CD4-positive, alpha-beta memory T cell (primary cell): ENCODE results near the gene KDM2A. TPM values are rescaled to one million over a fixed set of nuclear protein-coding genes. Genes with fewer than 3 reads are reported as not detected.

Experiments
- CTCF ChIA-PET: fragments of 350-600 bp; sonication (Branson Sonifier 250); formaldehyde crosslinking; loops from one replicate; lab custom pipeline; 2021; ENCODE audit warnings: inconsistent platforms; ENCODE audit not compliant: partially characterized antibody; lab: Charles Lee
- POLR2A ChIA-PET: fragments of 350-600 bp; sonication (Branson Sonifier 250); formaldehyde crosslinking; loops from one replicate; lab custom pipeline; 2021; ENCODE audit not compliant: partially characterized antibody; lab: Charles Lee
- DNase-seq, 5 donors: peaks; one replicate each; pipeline versions ENCODE4 v3.0.0 to v3.0.0-alpha.2; 2020 to 2022; ENCODE audit warnings: mixed read lengths in 1 of 5
- H3K27ac ChIP-seq: one replicate; pipeline ENCODE4 v1.7.0; 2013; ENCODE audit warnings: low read depth, low read length
- H3K27me3 ChIP-seq: 2 replicates; pipeline ENCODE4 v1.7.0; 2013; ENCODE audit warnings: mild to moderate bottlenecking, low read length, moderate library complexity; ENCODE audit not compliant: insufficient read depth
- H3K36me3 ChIP-seq: 2 replicates; pipeline ENCODE4 v1.7.0; 2013; ENCODE audit warnings: mild to moderate bottlenecking, low read length, moderate library complexity; ENCODE audit not compliant: insufficient read depth
- H3K4me1 ChIP-seq: 2 replicates; pipeline ENCODE4 v1.7.0; 2013; ENCODE audit warnings: mild to moderate bottlenecking, low read length, moderate library complexity; ENCODE audit not compliant: insufficient read depth
- H3K4me3 ChIP-seq, 2 donors: one replicate each; pipeline ENCODE4 v1.7.0; 2013; ENCODE audit warnings: low read length in 2 of 2, mild to moderate bottlenecking in 1 of 2
- H3K9me3 ChIP-seq, 2 donors: one replicate each; pipeline ENCODE4 v1.7.0; 2013; ENCODE audit warnings: low read length in 2 of 2, control low read depth in 1 of 2; ENCODE audit not compliant: control insufficient read depth in 1 of 2
- H3K27ac Mint-ChIP-seq, 7 donors: one replicate each; pipeline ENCODE4 v1.8.0; 2020 to 2021; ENCODE audit warnings: mixed read lengths in 7 of 7, mild to moderate bottlenecking in 6 of 7, inconsistent platforms in 3 of 7, moderate library complexity in 3 of 7
- H3K27me3 Mint-ChIP-seq, 2 donors: one replicate each; pipeline ENCODE4 v1.8.0; 2020 to 2021; ENCODE audit warnings: mixed read lengths in 2 of 2
- H3K36me3 Mint-ChIP-seq, 2 donors: one replicate each; pipeline ENCODE4 v1.8.0; 2020 to 2021; ENCODE audit warnings: mixed read lengths in 2 of 2, inconsistent platforms in 1 of 2, mild to moderate bottlenecking in 1 of 2
- H3K4me1 Mint-ChIP-seq, 4 donors: one replicate each; pipeline ENCODE4 v1.8.0; 2020 to 2021; ENCODE audit warnings: mixed read lengths in 4 of 4, mild to moderate bottlenecking in 1 of 4
- H3K4me3 Mint-ChIP-seq, 8 donors: one replicate each; pipeline ENCODE4 v1.8.0; 2020 to 2021; ENCODE audit warnings: mixed read lengths in 8 of 8, mild to moderate bottlenecking in 7 of 8, moderate library complexity in 6 of 8, inconsistent platforms in 3 of 8
- H3K9me3 Mint-ChIP-seq, 8 donors: one replicate each; pipeline ENCODE4 v1.8.0; 2020 to 2021; ENCODE audit warnings: mixed read lengths in 8 of 8, mild to moderate bottlenecking in 5 of 8, inconsistent platforms in 3 of 8, moderate library complexity in 1 of 8
- intact Hi-C: fragments of 100-400 bp; cut with micrococcal nuclease; formaldehyde crosslinking; loops from one replicate; pipeline ENCODE4 v1.15.1; 2023
- polyA plus RNA-seq, 2 donors: library from polyadenylated mRNA; unstranded; fragments of 300-500 nt; fragmentation: Illumina TruSeq; gene quantifications; one replicate each; pipeline ENCODE4 v1.2.3, GENCODE V29; 2021
- total RNA-seq, 2 experiments: library from RNA; stranded (reverse); gene quantifications; one replicate each; pipeline ENCODE4 v1.2.3, GENCODE V29; 2021

KDM2A gene
- total and polyA plus RNA-seq, 4 experiments from 2014 or later, result 14.0 to 200 (median 105) TPM

DNA sequence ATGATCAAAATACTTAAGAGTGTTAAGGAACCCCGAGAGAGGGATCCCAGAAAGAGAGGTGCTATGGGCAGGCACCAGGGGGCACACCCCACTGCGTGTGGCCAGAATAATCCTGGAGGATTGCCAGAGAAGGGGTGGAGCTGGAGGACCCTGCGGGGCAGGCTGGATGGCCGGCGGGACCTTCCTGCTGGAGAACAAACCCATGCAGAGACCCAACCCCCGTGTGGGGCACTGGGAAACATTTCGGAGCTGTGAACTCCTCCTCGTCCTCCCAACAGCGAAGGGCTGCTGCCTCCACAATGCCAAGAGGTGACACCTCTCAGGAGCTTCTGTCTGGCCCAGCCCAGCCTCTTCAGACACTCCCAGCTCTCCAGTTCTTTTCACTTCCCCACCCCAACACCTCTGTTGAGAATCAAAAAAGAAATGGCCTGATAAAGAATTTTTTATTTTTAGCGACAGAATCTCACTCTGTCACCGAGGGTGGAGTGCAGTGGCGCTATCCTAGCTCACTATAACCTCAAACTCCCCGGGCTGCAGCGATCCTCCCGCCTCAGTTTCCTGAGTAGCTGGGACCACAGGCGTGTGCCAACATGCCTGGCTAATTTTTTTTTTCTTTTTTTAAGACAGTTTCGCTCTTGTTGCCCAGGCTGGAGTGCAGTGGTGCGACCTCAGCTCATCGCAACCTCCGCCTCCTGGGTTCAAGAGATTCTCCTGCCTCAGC, 36.8 kb upstream of the KDM2A start:
- intact Hi-C loops, result no loop called here
- POLR2A ChIA-PET, result no interaction called here
- Mint-ChIP-seq H3K4me3 (peak overlapping the region in 3 of 8 donors; percentile 29 to 62 (median 40)), H3K27ac (peak overlapping the region in 1 of 7 donors; percentile 39), H3K9me3 (no peaks in the 10 kb centered on the region), H3K27me3 (peaks cover 2 to 5% of the 10 kb centered on the region in 2 donors), H3K36me3 (no peaks in the 10 kb centered on the region), H3K4me1 (peaks cover 0 to 11% (median 3%) of the 10 kb centered on the region in 4 donors)
- H3K4me3 ChIP-seq, result no peak overlapping the region
- peaks cover 11% of the 10 kb centered on the region for H3K4me1 ChIP-seq
- no peak for DNase-seq
- no peaks in the 10 kb centered on the region for H3K27me3 ChIP-seq
- no peaks in the 10 kb centered on the region for H3K36me3 ChIP-seq
- H3K9me3 ChIP-seq, result no peaks in the 10 kb centered on the region
- no peak overlapping the region for H3K27ac ChIP-seq
- CTCF ChIA-PET, result interaction anchor here (0.7 to 1.8 kb wide), 12 partner anchors 9 to 299 kb away, joined by 3 to 6 read pairs (median 4); partner anchors contain the start of gene KDM2A

GRCh38 chr11:67083786-67084366, 35.2 kb upstream of the KDM2A start:
- Histone ChIP-seq H3K27ac (no peak overlapping the region), H3K4me1 (peaks cover 11% of the 10 kb centered on the region), H3K4me3 (no peak overlapping the region), H3K36me3 (no peaks in the 10 kb centered on the region), H3K9me3 (no peaks in the 10 kb centered on the region), H3K27me3 (no peaks in the 10 kb centered on the region)
- H3K9me3 Mint-ChIP-seq, result no peaks in the 10 kb centered on the region
- H3K27ac Mint-ChIP-seq, result no peak overlapping the region
- DNase-seq, result no peak
- peaks cover 2 to 5% of the 10 kb centered on the region in 2 donors for H3K27me3 Mint-ChIP-seq
- intact Hi-C loops, result no loop called here
- ChIA-PET POLR2A (interaction anchor here (0.8 kb wide), 1 partner anchor 749 kb away, joined by 3 read pairs; no protein-coding TSS in a partner anchor), CTCF (interaction anchor here (1.3 to 1.6 kb wide), 3 partner anchors 32 to 298 kb away, joined by 3 to 6 read pairs (median 4); no protein-coding TSS in a partner anchor)
- no peak overlapping the region for H3K4me3 Mint-ChIP-seq
- no peaks in the 10 kb centered on the region for H3K36me3 Mint-ChIP-seq
- peaks cover 0 to 11% (median 3%) of the 10 kb centered on the region in 4 donors for H3K4me1 Mint-ChIP-seq

DNA sequence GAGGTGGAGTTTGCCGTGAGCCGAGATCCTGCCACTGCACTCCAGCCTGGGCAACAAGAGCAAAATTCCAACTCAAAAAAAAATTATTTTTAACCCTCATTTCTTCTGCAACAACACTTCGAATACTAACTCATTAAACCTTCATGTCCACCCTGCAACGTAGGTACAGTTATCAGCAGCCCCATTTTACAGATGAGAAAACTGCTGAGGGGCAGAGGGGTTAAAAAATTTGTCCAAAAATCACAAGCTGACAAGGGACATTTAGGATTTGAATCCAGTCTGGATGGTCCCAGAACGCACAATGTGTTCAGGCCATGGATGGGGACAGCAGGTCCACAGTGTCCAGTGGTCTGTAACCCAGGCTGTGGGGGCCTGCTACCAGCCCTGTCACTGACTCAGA, 33.4 kb upstream of the KDM2A start:
- Mint-ChIP-seq H3K9me3 (no peaks in the 10 kb centered on the region), H3K27ac (no peak overlapping the region), H3K4me1 (peaks cover 0 to 11% (median 3%) of the 10 kb centered on the region in 4 donors), H3K27me3 (peaks cover 2 to 7% of the 10 kb centered on the region in 2 donors), H3K4me3 (no peak overlapping the region), H3K36me3 (no peaks in the 10 kb centered on the region)
- H3K36me3 ChIP-seq, result no peaks in the 10 kb centered on the region
- peaks cover 11% of the 10 kb centered on the region for H3K4me1 ChIP-seq
- H3K27me3 ChIP-seq, result no peaks in the 10 kb centered on the region
- ChIA-PET CTCF (interaction anchor here (0.6 to 1.2 kb wide), 3 partner anchors 10 to 1408 kb away, joined by 3 read pairs; no protein-coding TSS in a partner anchor), POLR2A (no interaction called here)
- no peak for DNase-seq
- no peaks in the 10 kb centered on the region for H3K9me3 ChIP-seq
- H3K27ac ChIP-seq, result no peak overlapping the region
- no peak overlapping the region for H3K4me3 ChIP-seq
- intact Hi-C loops, result no loop called here

GRCh38 chr11:67090717-67091116, 28.3 kb upstream of the KDM2A start:
- Histone ChIP-seq H3K9me3 (no peaks in the 10 kb centered on the region), H3K4me1 (no peaks in the 10 kb centered on the region), H3K27ac (no peak overlapping the region), H3K27me3 (no peaks in the 10 kb centered on the region), H3K4me3 (no peak overlapping the region), H3K36me3 (no peaks in the 10 kb centered on the region)
- ChIA-PET POLR2A (no interaction called here), CTCF (interaction anchor here (1.5 kb wide), 1 partner anchor 77 kb away, joined by 3 read pairs; no protein-coding TSS in a partner anchor)
- Mint-ChIP-seq H3K4me1 (no peaks in the 10 kb centered on the region), H3K27ac (no peak overlapping the region), H3K4me3 (no peak overlapping the region), H3K27me3 (peaks cover 0 to 1% of the 10 kb centered on the region in 2 donors), H3K36me3 (no peaks in the 10 kb centered on the region), H3K9me3 (peaks cover 0 to 3% (median 0%) of the 10 kb centered on the region in 8 donors)
- intact Hi-C loops, result no loop called here
- no peak for DNase-seq

GRCh38 chr11:67095214-67095507, 23.9 kb upstream of the KDM2A start:
- Histone ChIP-seq H3K9me3 (no peaks in the 10 kb centered on the region), H3K36me3 (no peaks in the 10 kb centered on the region), H3K27ac (no peak overlapping the region), H3K27me3 (no peaks in the 10 kb centered on the region), H3K4me3 (no peak overlapping the region), H3K4me1 (no peaks in the 10 kb centered on the region)
- intact Hi-C loops, result loop anchor here (5.0 kb wide), 1 partner anchor 72 kb away; no protein-coding TSS in a partner anchor
- no peak overlapping the region for H3K4me3 Mint-ChIP-seq
- peaks cover 0 to 6% (median under 1%) of the 10 kb centered on the region in 4 donors for H3K4me1 Mint-ChIP-seq
- no peaks in the 10 kb centered on the region for H3K36me3 Mint-ChIP-seq
- H3K9me3 Mint-ChIP-seq, result peaks cover 0 to 3% (median 0%) of the 10 kb centered on the region in 8 donors
- CTCF ChIA-PET, result interaction anchor here (0.6 to 1.7 kb wide), 7 partner anchors 9 to 77 kb away, joined by 3 to 8 read pairs (median 3); no protein-coding TSS in a partner anchor
- POLR2A ChIA-PET, result interaction anchor here (0.6 to 0.7 kb wide), 2 partner anchors 1139 to 1831 kb away, joined by 3 read pairs; no protein-coding TSS in a partner anchor
- peak overlapping the region in 1 of 7 donors; percentile 62 for H3K27ac Mint-ChIP-seq
- DNase-seq, result no peak
- H3K27me3 Mint-ChIP-seq, result peaks cover 0 to 1% of the 10 kb centered on the region in 2 donors

- Mint-ChIP-seq H3K4me1 (peaks cover 4 to 13% (median 8%) of the 10 kb centered on the region in 4 donors), H3K27me3 (no peaks in the 10 kb centered on the region), H3K9me3 (peaks cover 0 to 3% (median 0%) of the 10 kb centered on the region in 8 donors), H3K36me3 (no peaks in the 10 kb centered on the region), H3K27ac (peak overlapping the region in 4 of 7 donors; percentile 8 to 85 (median 52)), H3K4me3 (no peak overlapping the region)
- Histone ChIP-seq H3K4me3 (no peak overlapping the region), H3K9me3 (no peaks in the 10 kb centered on the region), H3K4me1 (peaks cover 4% of the 10 kb centered on the region), H3K36me3 (no peaks in the 10 kb centered on the region), H3K27ac (no peak overlapping the region), H3K27me3 (no peaks in the 10 kb centered on the region)
- POLR2A ChIA-PET, result no interaction called here
- DNase-seq, result no peak
- CTCF ChIA-PET, result interaction anchor here (1.5 kb wide), 1 partner anchor 13 kb away, joined by 3 read pairs; no protein-coding TSS in a partner anchor
- intact Hi-C loops, result loop anchor here (5.0 kb wide), 1 partner anchor 68 kb away; no protein-coding TSS in a partner anchor
These were observed 20.1 kb upstream of the KDM2A start for GRCh38 chr11:67098799-67099429.
